Heart left ventricle (tissue), 13 donors: Measurements from ENCODE around the gene FBXO48.

Source experiments
- CTCF ChIP-seq, 12 donors: fragments of 200-600 bp; sonication (generic) in 4 of 12; IDR thresholded peaks; one replicate each; pipeline versions ENCODE4 v1.5.0 to v1.8.0; 2018 to 2022; ENCODE audit warnings: antibody characterized with exemption in 12 of 12, mild to moderate bottlenecking in 5 of 12
- POLR2A ChIP-seq, 2 donors: fragments of 450-650 bp; IDR thresholded peaks; one replicate each; pipeline ENCODE4 v1.6.1; 2017; ENCODE audit warnings: antibody characterized with exemption in 2 of 2, mild to moderate bottlenecking in 2 of 2, moderate library complexity in 2 of 2
- donor health status: ischemic (EF 13 %, LVEDD 7.1; RV severe dilation, severe dysfunction).
- donor health status: DM: no; HTN: yes; CAD: no.
- donor health status: DM: no; HTN: no; CAD: no.
- donor health status: ischemic (EF 25% LVEDD 6.9; RV normal size, moderate dysfunction).
- donor health status: ischemic (EF 25% LVEDD 5.7; RV mildly dilated, moderate dysfunction).
- donor health status: ischemic (EF 35%, LVEDD 5.7; RV mildly dilated, moderate dysfunction).
- donor health status: nonischemic (EF 11% LVEDD 7.7; RV severe dilation, severe dysfunction).
- donor health status: DM: yes; HTN: yes; CAD: no.
- donor health status: PGD.
- donor health status: ischemic (EF 29% LVEDD 5.4; RV normal size, mild dysfunction).
- donor health status: nonischemic (EF 23%, LVEDD 6.1; RV moderate dilation, normal function).

- TF ChIP-seq CTCF (IDR thresholded peaks at IDR 0.05) (no peak), POLR2A (IDR thresholded peaks at IDR 0.05) (no peak)
These were observed 9.4 kb upstream of the FBXO48 start for GRCh38 chr2:68476454-68476853.
